Heart left ventricle (tissue), 13 donors: ENCODE results near the gene GABBR2.
"Not testable (repeated sequence)": the region's sequence is repeated elsewhere in the genome, so short reads cannot be mapped to it uniquely, and the experiment has no call there.

Source experiments
- POLR2A ChIP-seq, 2 donors: fragments of 450-650 bp; IDR thresholded peaks; one replicate each; pipeline ENCODE4 v1.6.1; 2017; ENCODE audit warnings: antibody characterized with exemption in 2 of 2, mild to moderate bottlenecking in 2 of 2, moderate library complexity in 2 of 2
- TF ChIP-seq, protein P1 (sequence below), 12 donors: fragments of 200-600 bp; sonication (generic) in 4 of 12; IDR thresholded peaks; one replicate each; pipeline versions ENCODE4 v1.5.0 to v1.8.0; 2018 to 2022; ENCODE audit warnings: antibody characterized with exemption in 12 of 12, mild to moderate bottlenecking in 5 of 12
- donor health status: ischemic (EF 13 %, LVEDD 7.1; RV severe dilation, severe dysfunction).
- donor health status: DM: no; HTN: yes; CAD: no.
- donor health status: DM: no; HTN: no; CAD: no.
- donor health status: ischemic (EF 25% LVEDD 6.9; RV normal size, moderate dysfunction).
- donor health status: ischemic (EF 25% LVEDD 5.7; RV mildly dilated, moderate dysfunction).
- donor health status: ischemic (EF 35%, LVEDD 5.7; RV mildly dilated, moderate dysfunction).
- donor health status: nonischemic (EF 11% LVEDD 7.7; RV severe dilation, severe dysfunction).
- donor health status: DM: yes; HTN: yes; CAD: no.
- donor health status: PGD.
- donor health status: ischemic (EF 29% LVEDD 5.4; RV normal size, mild dysfunction).
- donor health status: nonischemic (EF 23%, LVEDD 6.1; RV moderate dilation, normal function).

DNA sequence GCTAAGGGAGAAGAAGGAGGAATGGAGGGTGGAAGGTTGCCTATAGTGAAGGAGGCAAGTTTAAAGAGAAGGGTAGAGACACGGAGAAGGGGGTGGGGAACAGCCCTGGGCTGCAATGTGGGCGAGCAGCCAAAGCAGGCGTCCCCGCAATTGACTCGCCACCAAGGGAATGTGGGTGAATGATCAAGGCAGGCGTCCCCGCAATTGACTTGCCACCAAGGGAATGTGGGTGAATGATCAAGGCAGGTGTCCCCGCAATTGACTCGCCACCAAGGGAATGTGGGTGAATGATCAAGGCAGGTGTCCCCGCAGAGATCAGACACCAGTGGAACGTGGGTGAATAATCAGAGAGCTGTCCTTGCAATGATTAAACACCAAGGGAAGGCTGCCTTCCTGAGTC is 438.5 kb downstream of the GABBR2 start:
- TF ChIP-seq, protein P1, sequence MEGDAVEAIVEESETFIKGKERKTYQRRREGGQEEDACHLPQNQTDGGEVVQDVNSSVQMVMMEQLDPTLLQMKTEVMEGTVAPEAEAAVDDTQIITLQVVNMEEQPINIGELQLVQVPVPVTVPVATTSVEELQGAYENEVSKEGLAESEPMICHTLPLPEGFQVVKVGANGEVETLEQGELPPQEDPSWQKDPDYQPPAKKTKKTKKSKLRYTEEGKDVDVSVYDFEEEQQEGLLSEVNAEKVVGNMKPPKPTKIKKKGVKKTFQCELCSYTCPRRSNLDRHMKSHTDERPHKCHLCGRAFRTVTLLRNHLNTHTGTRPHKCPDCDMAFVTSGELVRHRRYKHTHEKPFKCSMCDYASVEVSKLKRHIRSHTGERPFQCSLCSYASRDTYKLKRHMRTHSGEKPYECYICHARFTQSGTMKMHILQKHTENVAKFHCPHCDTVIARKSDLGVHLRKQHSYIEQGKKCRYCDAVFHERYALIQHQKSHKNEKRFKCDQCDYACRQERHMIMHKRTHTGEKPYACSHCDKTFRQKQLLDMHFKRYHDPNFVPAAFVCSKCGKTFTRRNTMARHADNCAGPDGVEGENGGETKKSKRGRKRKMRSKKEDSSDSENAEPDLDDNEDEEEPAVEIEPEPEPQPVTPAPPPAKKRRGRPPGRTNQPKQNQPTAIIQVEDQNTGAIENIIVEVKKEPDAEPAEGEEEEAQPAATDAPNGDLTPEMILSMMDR (IDR thresholded peaks at IDR 0.05): not testable (repeated sequence)
- not testable (repeated sequence) for TF ChIP-seq POLR2A (IDR thresholded peaks at IDR 0.05)
